B cell (primary cell): ENCODE data around the gene C2CD4A. TPM values are rescaled to one million over a fixed set of nuclear protein-coding genes. Genes with fewer than 3 reads are reported as not detected.

Experiments
- ATAC-seq: fragments of 200-7000 bp; cut with Tn5 transposase; one replicate; pipeline ENCODE4 v1.10.0; 2021; ENCODE audit warnings: low read depth, mild to moderate bottlenecking, moderate number of reproducible peaks, moderate library complexity
- CTCF ChIA-PET: fragments of 350-600 bp; sonication (Branson Sonifier 250); formaldehyde crosslinking; loops from one replicate; lab custom pipeline; 2021; ENCODE audit warnings: antibody characterized with exemption, inconsistent platforms; lab: Charles Lee
- POLR2A ChIA-PET: fragments of 350-600 bp; sonication (Branson Sonifier 250); formaldehyde crosslinking; loops from one replicate; lab custom pipeline; 2021; ENCODE audit warnings: antibody characterized with exemption; lab: Charles Lee
- DNase-seq: peaks from one replicate; pipeline ENCODE4 v3.0.0; 2013
- H2AFZ ChIP-seq: 2 replicates; pipeline ENCODE4 v1.6.1; 2012; ENCODE audit warnings: mild to moderate bottlenecking, low read depth, low read length; ENCODE audit not compliant: insufficient read depth, poor library complexity, severe bottlenecking
- H3K27ac ChIP-seq, 2 donors: 1 replicate in 1 of 2; 2 replicates in 1 of 2; pipeline ENCODE4 v1.5.1; 2012 to 2013; ENCODE audit warnings: low read length in 2 of 2, mild to moderate bottlenecking in 2 of 2, moderate library complexity in 1 of 2
- H3K27me3 ChIP-seq, 4 experiments: fragments of 200-600 bp in 1 of 4; sonication (generic) in 1 of 4; replicated peaks in 1 of 4; 1 replicate in 2 of 4; 2 replicates in 2 of 4; pipeline versions ENCODE4 v1.6.1 to v1.7.0; 2013 to 2016; ENCODE audit warnings: low read length in 3 of 4, mild to moderate bottlenecking in 2 of 4, mixed read lengths in 1 of 4, moderate library complexity in 1 of 4; ENCODE audit not compliant: insufficient read depth in 4 of 4, control insufficient read depth in 3 of 4; ENCODE audit errors: control extremely low read depth in 1 of 4
- H3K36me3 ChIP-seq, 2 experiments: replicated peaks in 1 of 2; 1 replicate in 1 of 2; 2 replicates in 1 of 2; pipeline versions ENCODE4 v1.6.1 to v1.7.1; 2013; ENCODE audit warnings: low read length in 1 of 2; ENCODE audit not compliant: insufficient read depth in 2 of 2, control insufficient read depth in 1 of 2; ENCODE audit errors: control extremely low read depth in 1 of 2, extremely low read depth in 1 of 2
- H3K4me1 ChIP-seq, 2 donors: fragments of 200-600 bp in 1 of 2; sonication (generic) in 1 of 2; 1 replicate in 1 of 2; 2 replicates in 1 of 2; pipeline versions ENCODE4 v1.5.1 to v1.6.1; 2013 to 2017; ENCODE audit warnings: low read length in 2 of 2; ENCODE audit not compliant: control insufficient read depth in 2 of 2, insufficient read depth in 2 of 2
- H3K4me2 ChIP-seq: replicated peaks from 2 replicates; pipeline ENCODE3; 2012; ENCODE audit warnings: mild to moderate bottlenecking, low read depth, low read length; ENCODE audit not compliant: poor library complexity, severe bottlenecking
- H3K4me3 ChIP-seq, 5 experiments: fragments of 200-600 bp in 1 of 5; sonication (generic) in 1 of 5; 1 replicate in 3 of 5; 2 replicates in 2 of 5; pipeline versions ENCODE4 v1.5.1 to v1.7.0; 2011 to 2016; ENCODE audit warnings: low read length in 4 of 5, mild to moderate bottlenecking in 4 of 5, low read depth in 2 of 5, control low read depth in 1 of 5, moderate library complexity in 1 of 5; ENCODE audit not compliant: insufficient read depth in 1 of 5; ENCODE audit errors: control extremely low read depth in 1 of 5, extremely low read depth in 1 of 5
- H3K79me2 ChIP-seq: fragments of 200-600 bp; sonication (generic); one replicate; pipeline ENCODE4 v1.6.0; 2016; ENCODE audit warnings: low read length; ENCODE audit not compliant: control insufficient read depth, insufficient read depth
- H3K9ac ChIP-seq: fragments of 200-600 bp; sonication (generic); 2 replicates; pipeline ENCODE4 v1.6.1; 2017; ENCODE audit warnings: mild to moderate bottlenecking, low read length, moderate library complexity
- H3K9me3 ChIP-seq, 3 donors: one replicate each; pipeline versions ENCODE4 v1.6.1 to v1.7.1; 2013; ENCODE audit warnings: low read length in 2 of 3; ENCODE audit not compliant: control insufficient read depth in 2 of 3, insufficient read depth in 1 of 3; ENCODE audit errors: control extremely low read depth in 1 of 3
- H4K20me1 ChIP-seq: 2 replicates; pipeline ENCODE4 v1.6.0; 2012; ENCODE audit warnings: mild to moderate bottlenecking, low read length; ENCODE audit not compliant: insufficient read depth, control insufficient read depth, poor library complexity, severe bottlenecking
- H3K27ac Mint-ChIP-seq: one replicate; pipeline ENCODE4 v1.8.0; 2021; ENCODE audit warnings: mixed read lengths
- H3K27me3 Mint-ChIP-seq: one replicate; pipeline ENCODE4 v1.8.0; 2021; ENCODE audit warnings: mixed read lengths
- H3K4me1 Mint-ChIP-seq: one replicate; pipeline ENCODE4 v1.8.0; 2021; ENCODE audit warnings: mixed read lengths
- H3K4me3 Mint-ChIP-seq: one replicate; pipeline ENCODE4 v1.8.0; 2021; ENCODE audit warnings: mixed read lengths
- H3K9me3 Mint-ChIP-seq: one replicate; pipeline ENCODE4 v1.8.0; 2022; ENCODE audit warnings: mixed read lengths; ENCODE audit not compliant: insufficient read depth
- CTCF ChIP-seq: fragments of 200-600 bp; IDR thresholded peaks from one replicate; pipeline ENCODE4 v1.8.0; 2022; ENCODE audit warnings: antibody characterized with exemption, mild to moderate bottlenecking
- EZH2 ChIP-seq: IDR thresholded peaks from 2 replicates; pipeline ENCODE4 v1.6.1; 2012; ENCODE audit warnings: borderline replicate concordance, low read depth, mild to moderate bottlenecking, moderate library complexity, low read length; ENCODE audit not compliant: insufficient read depth, poor library complexity, severe bottlenecking
- WGBS: methylation state at CpG from one replicate; pipeline ENCODE4 v1.1.5; 2013; ENCODE audit warnings: missing lambda C conversion rate; ENCODE audit not compliant: insufficient coverage; 5-methylcytosine and 5-hydroxymethylcytosine counted together
- intact Hi-C: fragments of 100-400 bp; cut with micrococcal nuclease; formaldehyde crosslinking; loops from one replicate; pipeline ENCODE4 v1.10.0; 2022
- polyA plus RNA-seq: library from polyadenylated mRNA; depleted of rRNA; stranded (reverse); fragments of >200 nt; gene quantifications from 2 replicates; pipeline ENCODE4 v1.2.3, GENCODE V29; 2012
- total RNA-seq, 2 donors: library from RNA; stranded (reverse); fragments of 120-200 nt in 1 of 2; gene quantifications; 1 replicate in 1 of 2; 2 replicates in 1 of 2; pipeline versions ENCODE4 v1.2.3 to v1.2.4, GENCODE V29; 2013 to 2022

The C2CD4A gene
- total and polyA plus RNA-seq, 2 donors (not counting 1 experiment from before 2014, with no cell fraction given), result not detected

GRCh38 chr15:62063825-62064635 is 2.7 kb upstream of the C2CD4A start:
- Histone ChIP-seq H3K9me3 (no peaks in the 10 kb centered on the region), H4K20me1 (peaks cover 5% of the 10 kb centered on the region), H3K4me2 (no peak overlapping the region), H3K27ac (no peak overlapping the region), H3K36me3 (no peaks in the 10 kb centered on the region), H3K27me3 (peaks cover 1 to 24% (median 16%) of the 10 kb centered on the region in 4 experiments), H3K4me1 (peaks cover 27 to 30% of the 10 kb centered on the region in 2 donors), H3K4me3 (no peak overlapping the region), H3K9ac (no peak overlapping the region), H2AFZ (no peak overlapping the region), H3K79me2 (peaks cover 10% of the 10 kb centered on the region)
- TF ChIP-seq CTCF (no peak), EZH2 (no peak)
- WGBS, result 96% methylated on average over 3 of the region's 6 CpGs
- intact Hi-C loops, result loop anchor here (5.0 to 10.0 kb wide), 2 partner anchors 89 to 1058 kb away; partner anchors contain the start of gene LACTB
- ChIA-PET POLR2A (no interaction called here), CTCF (interaction anchor here (0.6 to 1.2 kb wide), 2 partner anchors 9 to 1486 kb away, joined by 4 to 8 read pairs; no protein-coding TSS in a partner anchor)
- H3K9me3 Mint-ChIP-seq, result no peaks in the 10 kb centered on the region
- no peak overlapping the region for H3K4me3 Mint-ChIP-seq
- H3K27me3 Mint-ChIP-seq, result peaks cover 29% of the 10 kb centered on the region
- no peak overlapping the region for H3K27ac Mint-ChIP-seq
- peaks cover 41% of the 10 kb centered on the region for H3K4me1 Mint-ChIP-seq
- ATAC-seq, result no peak
- DNase-seq, result no peak
